Left lobe of liver (tissue), 2 donors: Measurements from ENCODE around the gene RPS15. TPM values are rescaled to one million over a fixed set of nuclear protein-coding genes. Genes with fewer than 3 reads are reported as not detected.

ENCODE experiments used
- ATAC-seq: fragments of 200-7000 bp; cut with Tn5 transposase; one replicate; pipeline ENCODE4 v1.9.1; 2020; ENCODE audit warnings: mild to moderate bottlenecking, moderate library complexity
- DNase-seq: peaks from one replicate; pipeline ENCODE4 v3.0.0-alpha.2; 2020; ENCODE audit warnings: low spot score
- total RNA-seq: library from RNA; stranded (reverse); gene quantifications from one replicate; pipeline ENCODE4 v1.2.1, GENCODE V29; 2021
- donor health status: DM: no; HTN: no; CAD: no; lungs with moderate emphysema.
- donor health status: DM: no; HTN: yes; CAD: no.

Gene RPS15
- total RNA-seq, 1 donor from 2014 or later = 410 TPM

DNA sequence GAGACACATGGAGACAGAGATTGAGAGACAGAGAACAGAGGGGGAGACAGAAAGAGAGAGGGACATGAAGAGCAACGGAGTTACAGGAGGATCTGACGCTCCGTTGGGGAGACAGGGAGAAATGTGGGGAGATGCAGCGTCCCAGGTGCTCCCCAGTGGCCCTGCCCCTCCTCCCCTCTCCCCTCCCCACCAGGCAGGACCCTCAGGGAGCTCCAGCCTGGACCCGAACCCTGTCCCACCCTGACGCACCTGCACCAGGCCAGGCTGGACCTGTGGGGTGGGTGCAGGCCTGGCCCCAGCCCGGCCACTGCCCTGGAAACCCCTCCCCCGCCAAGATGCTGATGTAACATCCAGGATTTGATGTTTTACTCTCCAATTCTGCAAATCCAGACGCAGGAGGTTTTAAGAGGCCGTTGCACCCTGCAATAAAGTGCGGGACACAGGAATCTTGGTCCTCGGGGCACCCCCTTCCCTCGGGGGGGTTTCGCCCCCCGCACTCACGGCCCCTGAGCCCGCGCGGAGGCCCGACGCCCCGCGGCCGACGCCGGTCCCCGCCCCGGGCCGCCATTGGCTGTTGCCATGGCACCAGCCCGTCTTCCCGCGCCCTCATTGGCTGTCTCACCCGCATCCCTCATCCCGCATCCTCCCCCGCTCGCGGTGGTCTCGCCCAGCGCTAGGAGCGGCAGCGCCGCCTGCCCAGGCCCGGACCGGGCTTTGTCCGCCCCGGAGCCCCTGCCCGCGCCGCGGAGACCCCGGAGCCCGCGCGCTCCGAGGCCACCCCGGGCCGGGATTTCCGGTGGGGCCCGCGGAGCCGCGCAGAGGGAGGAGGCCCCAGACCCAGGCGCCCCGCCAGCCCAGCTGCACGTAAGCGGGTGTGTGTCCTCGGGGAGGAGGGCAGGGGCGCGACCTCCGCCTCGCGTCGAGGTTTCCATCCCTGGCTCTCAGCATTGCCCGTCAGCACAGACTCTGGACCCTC is 11.6 kb downstream of the RPS15 start, which contains the start of gene APC2:
APC2 (plus strand) TSS at position 655 of the 976 bp plus-strand sequence. CDS start 2,881 bp downstream, outside the sequence.
- DNase-seq = no peak
- ATAC-seq = no peak

DNA sequence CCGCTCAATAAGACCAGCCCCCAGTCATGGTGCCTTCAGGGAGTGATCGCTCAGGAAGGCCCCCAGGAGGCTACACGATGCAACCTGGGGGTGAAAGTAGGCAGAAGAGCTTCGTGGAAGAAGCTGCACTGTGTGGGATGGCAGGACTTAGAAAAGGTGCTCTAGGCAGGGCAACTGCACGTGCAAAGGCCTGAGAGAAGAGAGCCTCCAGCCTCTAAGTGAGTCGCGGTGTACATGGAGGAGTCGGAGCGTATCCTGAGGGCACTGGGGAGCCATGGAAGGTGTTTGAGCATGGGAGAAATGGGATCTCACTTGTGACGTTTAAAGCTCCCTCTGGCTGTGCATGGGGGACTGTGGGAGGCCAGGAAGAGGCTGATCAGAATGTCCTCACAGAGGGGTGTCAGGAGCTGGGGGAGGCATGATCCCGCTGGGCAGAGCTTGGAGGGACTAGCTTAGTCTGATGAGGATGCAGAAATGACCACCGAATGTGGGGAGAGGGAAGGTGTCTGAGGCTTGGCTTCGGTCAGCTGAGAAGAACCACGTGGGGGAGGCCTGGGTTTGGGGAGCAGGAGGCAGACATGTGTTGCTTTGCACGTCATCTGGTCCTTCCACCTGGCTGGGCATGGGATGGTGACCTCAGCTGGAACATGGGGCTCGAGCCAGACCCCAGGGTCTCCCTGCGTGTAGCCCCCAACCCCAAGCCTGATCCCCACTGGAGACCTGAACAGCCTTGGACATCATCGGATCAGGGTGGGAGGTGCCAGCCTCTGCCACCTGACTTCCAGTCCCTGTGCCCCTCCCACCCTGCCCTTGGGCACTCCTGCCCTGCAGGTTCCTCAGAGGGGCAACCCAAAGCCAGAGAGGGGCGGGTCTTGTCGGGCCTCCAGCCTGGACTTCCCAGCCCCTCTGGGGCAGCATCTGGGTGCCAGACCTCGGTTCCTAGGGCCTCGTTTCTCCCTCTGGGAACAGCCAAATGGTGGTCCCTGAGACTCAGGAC is 12.8 kb downstream of the RPS15 start:
- DNase-seq = no peak
- no peak for ATAC-seq

DNA sequence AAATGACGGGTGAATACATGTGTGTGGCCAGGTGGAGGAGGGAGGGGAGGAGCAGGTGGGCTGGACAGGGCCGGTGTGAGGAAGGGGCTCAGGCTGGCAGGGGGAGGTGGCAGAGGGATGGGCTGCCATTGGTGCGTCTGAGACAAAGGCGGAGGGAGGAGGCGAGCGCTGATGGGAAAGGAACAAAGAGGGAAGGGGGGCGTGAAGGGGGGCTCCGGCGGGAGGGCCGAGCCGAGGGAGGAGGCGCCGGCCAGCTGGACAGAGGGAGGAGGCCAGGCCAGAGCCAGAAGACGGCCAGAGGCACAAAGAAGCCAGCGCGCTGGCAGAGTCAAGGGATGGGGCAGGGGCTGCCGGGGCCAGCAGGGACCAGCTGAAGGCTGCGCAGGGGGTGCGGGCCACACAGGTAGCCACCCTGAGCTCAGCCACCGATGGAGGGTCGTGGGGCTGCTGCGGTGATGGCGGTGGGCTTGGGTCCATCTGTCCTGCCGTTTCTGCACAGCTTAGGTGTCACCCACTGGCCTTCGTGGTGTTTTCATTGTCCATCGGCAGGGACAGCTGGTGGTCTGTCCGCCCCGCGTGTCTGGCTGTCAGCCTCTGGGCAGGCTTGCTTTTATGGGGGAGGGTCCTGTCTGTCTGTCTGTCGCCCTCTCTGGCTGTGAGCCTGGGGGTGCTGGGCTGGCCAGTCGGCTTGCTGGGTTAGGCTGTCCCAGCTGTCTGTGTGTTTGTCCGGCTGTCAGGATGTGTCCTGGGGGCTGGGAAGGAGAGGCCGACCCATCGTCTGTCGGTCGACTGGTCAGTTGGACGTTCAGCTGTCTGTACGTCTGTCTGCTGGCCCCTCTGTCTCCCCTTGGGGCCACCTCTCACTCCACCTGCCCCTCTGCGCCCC is 14.0 kb downstream of the RPS15 start:
- DNase-seq (no peak), ATAC-seq (no peak)

DNA sequence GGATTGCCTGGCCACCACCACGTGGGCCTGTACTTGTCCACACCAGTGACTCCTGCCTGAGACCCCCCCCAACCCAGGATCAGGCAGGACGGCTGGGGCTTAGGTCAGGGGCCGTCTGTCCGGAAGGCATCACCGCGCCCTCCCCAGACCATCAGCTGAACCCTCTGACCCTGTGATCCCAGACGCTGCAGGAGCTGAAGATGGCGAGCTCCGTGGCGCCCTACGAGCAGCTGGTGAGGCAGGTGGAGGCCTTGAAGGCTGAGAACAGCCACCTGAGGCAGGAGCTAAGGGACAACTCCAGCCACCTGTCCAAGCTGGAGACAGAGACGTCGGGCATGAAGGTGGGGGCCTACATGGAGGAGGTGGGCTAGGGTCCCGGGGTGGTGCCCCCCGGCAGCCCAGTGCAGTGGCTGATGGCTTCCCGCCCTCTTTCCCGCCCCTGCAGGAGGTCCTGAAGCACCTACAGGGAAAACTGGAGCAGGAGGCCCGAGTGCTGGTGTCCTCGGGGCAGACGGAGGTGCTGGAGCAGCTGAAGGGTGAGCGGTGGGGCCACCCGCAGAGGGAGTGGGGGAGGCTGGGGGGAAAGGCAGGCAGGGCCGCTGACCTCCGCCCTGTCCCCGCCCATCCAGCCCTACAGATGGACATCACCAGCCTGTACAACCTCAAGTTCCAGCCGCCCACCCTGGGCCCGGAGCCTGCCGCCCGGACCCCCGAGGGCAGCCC is 14.8 kb downstream of the RPS15 start:
- ATAC-seq = no peak
- no peak for DNase-seq

DNA sequence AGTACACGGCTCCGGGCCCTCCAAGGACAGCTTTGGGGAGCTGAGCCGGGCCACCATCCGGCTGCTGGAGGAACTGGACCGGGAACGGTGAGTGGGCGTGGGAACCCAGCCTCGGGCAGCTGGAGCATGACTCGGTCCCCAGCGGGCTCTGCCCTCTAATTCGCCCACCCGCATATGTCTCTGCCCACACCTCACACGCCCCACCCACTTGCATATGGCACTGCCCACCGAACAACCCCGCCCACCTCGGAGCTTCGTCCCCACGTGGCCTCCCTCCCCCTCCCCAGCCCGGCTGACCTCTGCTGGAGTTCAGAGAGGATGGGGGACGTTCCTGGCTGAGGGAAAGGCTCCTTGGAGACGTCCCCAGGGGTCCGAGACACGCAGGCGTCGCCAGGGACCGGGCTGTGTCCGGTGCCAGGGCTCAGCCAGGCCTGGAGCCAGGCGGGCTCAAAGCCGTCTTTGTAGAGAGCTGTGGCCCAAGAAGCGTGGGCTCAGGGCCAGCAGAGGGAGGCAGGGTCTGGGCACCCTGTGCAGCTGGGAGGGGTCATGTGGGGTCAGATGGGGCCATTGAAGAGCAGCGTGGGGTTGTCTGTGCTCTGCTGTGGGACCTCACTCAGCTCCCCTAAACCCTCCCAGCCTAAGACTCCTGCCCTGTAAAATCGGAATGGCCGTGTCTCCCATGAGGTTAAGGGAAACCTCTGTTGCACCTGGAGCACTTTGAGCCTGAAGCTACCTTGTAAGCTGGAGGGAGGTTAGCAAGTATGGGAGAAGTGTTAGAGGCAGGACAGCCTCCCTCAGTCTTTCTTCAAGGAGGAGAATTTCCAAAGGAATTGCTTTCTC is 15.5 kb downstream of the RPS15 start:
- peak; percentile 34 for ATAC-seq
- DNase-seq = no peak

DNA sequence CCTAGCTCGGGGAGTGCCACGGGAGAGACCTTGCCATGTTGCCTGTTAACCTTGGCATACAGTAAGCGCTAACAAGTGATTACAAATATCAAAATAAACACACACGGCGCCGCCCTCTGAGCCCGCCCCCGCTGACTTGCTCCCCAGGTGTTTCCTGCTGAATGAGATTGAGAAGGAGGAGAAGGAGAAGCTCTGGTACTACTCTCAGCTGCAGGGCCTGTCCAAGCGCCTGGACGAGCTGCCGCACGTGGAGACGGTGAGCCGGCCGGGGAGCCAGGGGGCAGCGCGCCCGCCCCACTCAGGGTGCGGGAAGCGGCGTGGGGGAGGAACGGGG is 16.8 kb downstream of the RPS15 start:
- no peak for DNase-seq

DNA sequence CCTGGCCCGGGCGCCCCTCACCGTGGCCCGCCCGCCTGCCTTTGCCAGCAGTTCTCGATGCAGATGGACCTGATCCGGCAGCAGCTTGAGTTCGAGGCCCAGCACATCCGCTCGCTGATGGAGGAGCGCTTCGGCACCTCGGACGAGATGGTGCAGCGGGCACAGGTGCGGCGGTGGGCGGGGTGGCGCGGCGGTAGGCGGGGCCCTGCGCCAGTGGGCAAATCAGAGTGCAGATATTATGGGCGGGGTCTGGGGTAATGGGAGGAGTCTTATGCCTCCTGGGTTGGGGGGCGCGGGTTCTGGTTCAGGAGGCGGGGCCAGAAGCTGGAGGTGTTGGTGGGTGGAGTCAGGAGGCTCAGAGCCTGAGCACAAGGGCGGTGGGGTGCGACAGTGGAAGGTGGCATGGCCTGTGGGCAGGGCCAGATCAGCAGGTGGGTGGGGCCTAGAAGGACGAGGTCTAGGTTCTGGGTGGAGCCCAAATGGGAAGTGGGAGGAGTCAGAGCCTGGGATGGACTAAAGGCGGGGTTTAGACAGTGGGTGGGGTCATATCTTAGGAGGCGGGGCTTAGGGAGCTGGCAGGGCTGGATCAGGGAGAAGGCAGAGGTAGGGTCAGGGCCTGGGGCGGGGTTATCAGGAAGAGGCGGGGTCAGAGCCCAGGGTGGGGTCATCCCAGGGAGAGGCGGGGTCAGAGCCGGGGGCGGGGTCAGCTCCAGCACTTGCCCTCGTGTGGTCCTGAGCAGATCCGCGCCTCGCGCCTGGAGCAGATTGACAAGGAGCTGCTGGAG is 17.3 kb downstream of the RPS15 start:
- ATAC-seq = peak; percentile 57
- no peak for DNase-seq

More for the DNA sequence above, 16.8 kb downstream of the RPS15 start:
- ATAC-seq = no peak

DNA sequence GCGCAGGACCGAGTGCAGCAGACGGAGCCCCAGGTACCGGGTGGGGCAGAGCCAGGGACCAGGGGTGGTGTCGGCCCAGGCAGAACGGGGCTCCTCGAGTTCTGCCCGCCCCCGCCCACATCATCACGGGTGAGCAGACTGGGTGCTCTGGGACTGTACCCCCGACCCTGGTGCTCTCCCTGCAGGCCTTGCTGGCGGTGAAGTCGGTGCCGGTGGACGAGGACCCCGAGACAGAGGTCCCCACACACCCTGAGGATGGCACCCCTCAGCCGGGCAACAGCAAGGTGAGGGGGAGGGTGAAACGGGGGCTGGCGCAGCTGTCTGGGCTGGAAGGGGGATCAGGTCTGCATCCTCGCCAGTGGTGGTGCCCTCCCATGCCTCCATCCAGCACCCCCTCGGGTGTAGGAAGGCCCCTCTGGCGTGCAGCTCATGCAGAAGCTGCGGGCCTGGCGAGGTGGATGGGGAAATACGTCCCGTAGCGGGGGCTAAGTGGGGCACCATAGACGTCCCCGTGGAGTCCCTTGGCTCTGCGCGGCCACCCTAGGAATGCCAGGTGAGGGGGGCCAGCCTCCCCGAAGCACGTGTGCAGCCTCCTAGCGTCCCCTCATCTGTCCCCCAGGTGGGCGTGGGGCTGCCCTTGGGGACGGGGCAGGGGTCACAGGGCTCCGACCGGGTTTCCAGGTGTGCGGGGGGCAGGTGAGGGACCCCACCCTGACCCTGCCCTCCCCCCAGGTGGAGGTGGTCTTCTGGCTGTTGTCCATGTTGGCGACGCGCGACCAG is 18.1 kb downstream of the RPS15 start:
- ATAC-seq (no peak), DNase-seq (no peak)

DNA sequence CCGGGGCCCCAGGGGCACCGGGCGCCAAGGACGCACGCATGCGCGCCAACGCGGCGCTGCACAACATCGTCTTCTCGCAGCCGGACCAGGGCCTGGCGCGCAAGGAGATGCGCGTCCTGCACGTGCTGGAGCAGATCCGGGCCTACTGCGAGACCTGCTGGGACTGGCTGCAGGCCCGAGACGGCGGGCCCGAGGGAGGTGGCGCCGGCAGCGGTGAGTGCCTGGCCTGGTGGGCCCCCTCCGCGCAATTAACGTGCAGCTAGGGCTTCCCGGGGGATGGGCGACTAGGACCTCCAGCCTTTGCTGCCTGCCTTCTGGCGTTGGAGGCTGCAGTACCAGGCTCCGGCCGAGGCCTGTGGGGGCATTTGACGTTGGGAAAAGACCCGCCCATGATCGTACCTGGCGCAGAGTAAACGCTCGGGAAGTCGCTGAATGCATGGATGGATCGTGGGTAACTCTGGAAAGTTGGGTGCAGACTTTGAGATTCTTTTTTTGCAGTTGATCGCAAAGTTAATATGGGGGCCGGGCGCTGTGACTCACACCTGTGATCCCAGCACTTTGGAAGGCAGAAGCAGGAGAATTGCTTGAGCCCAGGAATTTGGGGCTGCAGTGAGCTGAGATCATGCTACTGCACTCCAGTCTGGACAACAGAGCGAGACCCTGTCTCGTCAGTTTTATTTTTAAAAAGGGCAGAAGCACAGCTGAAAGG is 19.0 kb downstream of the RPS15 start:
- ATAC-seq (peak; percentile 7), DNase-seq (no peak)

DNA sequence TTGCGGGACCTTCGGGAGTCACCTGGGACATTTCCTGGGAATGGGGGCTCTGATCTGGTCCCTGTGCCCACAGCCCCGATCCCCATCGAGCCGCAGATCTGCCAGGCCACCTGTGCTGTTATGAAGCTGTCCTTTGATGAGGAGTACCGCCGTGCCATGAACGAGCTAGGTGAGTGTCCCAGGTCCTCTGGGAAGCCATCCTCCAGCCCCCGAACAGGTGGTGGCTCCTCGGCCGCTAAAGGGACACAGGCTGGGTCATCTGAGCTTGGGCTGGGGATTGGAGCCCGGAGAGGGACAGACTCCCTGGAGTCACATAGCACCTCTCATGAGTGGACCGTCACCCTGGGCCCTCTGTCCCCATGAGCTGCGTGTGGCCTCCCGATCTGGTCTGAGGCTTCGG is 19.7 kb downstream of the RPS15 start:
- ATAC-seq = no peak
- no peak for DNase-seq

DNA sequence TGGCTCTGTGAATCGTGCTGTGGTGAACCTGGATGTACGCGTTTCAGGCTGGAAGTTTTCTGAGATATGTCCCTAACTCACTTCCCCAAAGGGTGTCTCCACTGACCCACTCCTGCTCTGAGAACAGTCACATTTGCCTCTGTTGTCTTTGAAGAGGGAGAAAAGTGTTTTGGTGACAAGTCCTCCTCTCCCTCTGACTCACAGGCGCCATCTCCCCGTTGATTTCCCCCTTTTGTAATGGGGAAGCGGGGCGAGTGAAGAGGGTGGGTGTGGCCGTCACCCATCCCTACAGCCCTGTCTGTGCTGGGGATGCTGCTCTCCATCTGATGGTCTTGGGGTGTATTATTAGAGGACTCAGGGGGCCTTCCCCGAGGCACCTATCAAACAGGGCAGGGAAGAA is 21.3 kb downstream of the RPS15 start:
- no peak for ATAC-seq
- no peak for DNase-seq

DNA sequence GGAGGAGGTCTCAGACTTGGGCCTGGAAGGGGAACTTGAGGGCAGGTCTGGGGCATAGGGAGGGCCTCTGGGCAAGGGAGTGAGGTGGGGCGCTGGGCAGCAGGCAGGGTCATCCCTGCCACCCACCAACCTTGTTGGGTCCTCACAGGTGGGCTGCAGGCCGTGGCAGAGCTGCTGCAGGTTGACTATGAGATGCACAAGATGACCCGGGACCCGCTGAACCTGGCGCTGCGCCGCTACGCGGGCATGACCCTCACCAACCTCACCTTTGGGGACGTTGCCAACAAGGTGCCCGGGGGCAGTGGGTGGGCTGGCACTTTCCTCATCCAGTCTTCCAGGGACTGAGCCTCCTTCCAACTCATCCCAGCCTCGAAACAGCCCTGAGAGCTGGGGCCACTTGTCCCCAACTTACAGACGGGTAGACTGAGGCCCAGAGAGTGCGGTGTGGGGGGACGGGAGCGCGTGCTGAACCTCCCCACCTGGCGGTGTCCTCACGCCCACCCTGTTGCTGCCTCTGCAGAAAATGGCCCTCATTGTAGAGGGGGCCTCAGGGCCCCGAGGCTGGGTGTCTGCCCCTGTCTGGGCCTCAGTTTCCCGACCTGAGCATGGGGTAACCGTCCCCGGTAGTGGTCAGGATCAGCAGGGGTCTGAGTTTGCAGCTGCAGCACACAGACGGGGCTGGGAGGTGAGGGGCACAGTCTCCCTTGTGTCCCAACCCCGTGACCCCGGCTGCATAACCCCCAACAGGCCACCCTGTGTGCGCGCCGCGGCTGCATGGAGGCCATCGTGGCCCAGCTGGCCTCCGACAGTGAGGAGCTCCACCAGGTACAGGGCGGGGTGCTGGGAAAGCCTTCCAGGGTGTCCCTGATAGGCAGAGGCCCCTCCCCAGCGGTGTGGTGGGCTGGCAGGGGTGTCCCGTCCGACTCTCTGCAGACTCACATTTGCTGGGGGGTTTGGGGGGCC is 22.1 kb downstream of the RPS15 start:
- ATAC-seq (no peak), DNase-seq (no peak)

DNA sequence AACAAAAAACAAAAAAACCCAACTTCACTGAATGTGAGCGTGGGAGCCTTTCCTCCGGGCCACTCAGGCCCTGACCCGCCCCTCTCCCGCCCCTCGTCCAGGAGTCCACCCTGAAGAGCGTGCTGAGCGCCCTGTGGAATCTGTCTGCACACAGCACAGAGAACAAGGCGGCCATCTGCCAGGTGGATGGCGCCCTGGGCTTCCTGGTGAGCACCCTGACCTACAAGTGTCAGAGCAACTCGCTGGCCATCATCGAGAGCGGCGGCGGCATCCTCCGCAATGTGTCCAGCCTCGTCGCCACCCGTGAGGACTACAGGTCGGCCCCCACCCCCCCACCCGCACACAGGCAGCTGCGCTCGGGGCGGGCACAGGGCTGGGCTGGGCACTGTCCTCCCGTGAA is 23.7 kb downstream of the RPS15 start:
- ATAC-seq = no peak
- DNase-seq = no peak

DNA sequence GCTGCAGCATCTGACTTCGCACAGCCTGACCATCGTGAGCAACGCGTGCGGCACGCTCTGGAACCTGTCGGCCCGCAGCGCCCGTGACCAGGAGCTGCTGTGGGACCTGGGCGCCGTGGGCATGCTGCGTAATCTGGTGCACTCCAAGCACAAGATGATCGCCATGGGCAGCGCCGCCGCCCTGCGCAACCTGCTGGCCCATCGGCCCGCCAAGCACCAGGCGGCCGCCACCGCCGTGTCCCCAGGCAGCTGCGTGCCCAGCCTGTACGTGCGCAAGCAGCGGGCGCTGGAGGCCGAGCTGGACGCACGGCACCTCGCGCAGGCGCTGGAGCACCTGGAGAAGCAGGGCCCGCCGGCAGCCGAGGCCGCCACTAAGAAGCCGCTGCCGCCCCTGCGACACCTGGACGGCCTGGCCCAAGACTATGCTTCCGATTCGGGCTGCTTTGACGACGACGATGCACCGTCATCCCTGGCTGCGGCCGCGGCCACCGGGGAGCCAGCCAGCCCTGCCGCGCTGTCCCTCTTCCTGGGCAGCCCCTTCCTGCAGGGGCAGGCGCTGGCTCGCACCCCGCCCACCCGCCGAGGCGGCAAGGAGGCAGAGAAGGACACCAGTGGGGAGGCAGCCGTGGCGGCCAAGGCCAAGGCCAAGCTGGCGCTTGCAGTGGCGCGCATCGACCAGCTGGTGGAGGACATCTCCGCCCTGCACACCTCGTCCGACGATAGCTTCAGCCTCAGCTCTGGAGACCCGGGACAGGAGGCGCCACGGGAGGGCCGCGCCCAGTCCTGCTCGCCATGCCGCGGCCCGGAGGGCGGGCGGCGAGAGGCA is 27.2 kb downstream of the RPS15 start:
- peak; percentile 56 for ATAC-seq
- peak; percentile 50 for DNase-seq
